K562 (cell line): ENCODE data around the gene CD79A.

ENCODE experiments used
- BMI1 ChIP-seq: fragments of 150-350 bp; IDR thresholded peaks from 2 replicates; pipeline ENCODE4 v1.6.1; 2014; ENCODE audit warnings: low read length
- CHD1 ChIP-seq: fragments of 200-600 bp; sonication (generic); IDR thresholded peaks from one replicate; pipeline ENCODE4 v1.6.1; 2012; ENCODE audit warnings: mild to moderate bottlenecking, moderate library complexity, low read length, inconsistent platforms
- GABPA ChIP-seq: fragments of 200-800 bp; sonication (Bioruptor generic); conservative IDR thresholded peaks from 2 replicates; pipeline ENCODE4 v1.6.1; 2016; ENCODE audit warnings: low read depth, missing genetic modification characterization, missing compliant biosample characterization
- KAT8 ChIP-seq: fragments of 450-650 bp; IDR thresholded peaks from 2 replicates; pipeline ENCODE4 v1.6.1; 2016; ENCODE audit warnings: low read depth, mild to moderate bottlenecking
- PHF21A ChIP-seq: fragments of 450-650 bp; IDR thresholded peaks from 2 replicates; pipeline ENCODE4 v1.6.1; 2017; ENCODE audit warnings: low read depth, borderline replicate concordance
- SIN3B ChIP-seq: fragments of 450-650 bp; IDR thresholded peaks from 2 replicates; pipeline ENCODE4 v1.6.1; 2017; ENCODE audit warnings: low read depth, mild to moderate bottlenecking, moderate library complexity
- SP1 ChIP-seq: sonication (generic); formaldehyde crosslinking; IDR thresholded peaks from 2 replicates; pipeline ENCODE4 v1.8.1; 2022; ENCODE audit warnings: mild to moderate bottlenecking, missing genetic modification reagents
- ZBTB7A ChIP-seq: IDR thresholded peaks from 2 replicates; pipeline ENCODE4 v1.6.1; 2011; ENCODE audit warnings: low read depth, mild to moderate bottlenecking, low read length, moderate library complexity, borderline replicate concordance; ENCODE audit not compliant: control insufficient read depth
- ZZZ3 ChIP-seq: fragments of 450-650 bp; IDR thresholded peaks from 2 replicates; pipeline ENCODE4 v1.6.1; 2016; ENCODE audit warnings: antibody characterized with exemption, mild to moderate bottlenecking, moderate library complexity
- TF ChIP-seq, protein P1 (sequence below), 3 experiments: IDR thresholded peaks in 2 of 3; conservative IDR thresholded peaks in 1 of 3; 2 replicates each; pipeline ENCODE4 v1.5.1; 2011 to 2012; ENCODE audit warnings: low read length in 3 of 3, mild to moderate bottlenecking in 3 of 3, control low read depth in 2 of 3, improper control_type of control experiment in 1 of 3, inconsistent platforms in 1 of 3, low read depth in 1 of 3, mixed read lengths in 1 of 3, moderate library complexity in 1 of 3; ENCODE audit not compliant: insufficient read depth in 2 of 3
- TF ChIP-seq, protein P2 (sequence below): conservative IDR thresholded peaks from 2 replicates; pipeline ENCODE4 v1.6.1; 2011; ENCODE audit warnings: low read depth, mild to moderate bottlenecking, low read length; ENCODE audit not compliant: control insufficient read depth
- TF ChIP-seq, protein P3 (sequence below), 2 experiments: fragments of 450-650 bp; formaldehyde crosslinking in 1 of 2; IDR thresholded peaks; 2 replicates each; pipeline versions ENCODE4 v1.4.0 to v1.6.1; 2014 to 2020; ENCODE audit warnings: mild to moderate bottlenecking in 2 of 2, borderline replicate concordance in 1 of 2, low read depth in 1 of 2

DNA sequence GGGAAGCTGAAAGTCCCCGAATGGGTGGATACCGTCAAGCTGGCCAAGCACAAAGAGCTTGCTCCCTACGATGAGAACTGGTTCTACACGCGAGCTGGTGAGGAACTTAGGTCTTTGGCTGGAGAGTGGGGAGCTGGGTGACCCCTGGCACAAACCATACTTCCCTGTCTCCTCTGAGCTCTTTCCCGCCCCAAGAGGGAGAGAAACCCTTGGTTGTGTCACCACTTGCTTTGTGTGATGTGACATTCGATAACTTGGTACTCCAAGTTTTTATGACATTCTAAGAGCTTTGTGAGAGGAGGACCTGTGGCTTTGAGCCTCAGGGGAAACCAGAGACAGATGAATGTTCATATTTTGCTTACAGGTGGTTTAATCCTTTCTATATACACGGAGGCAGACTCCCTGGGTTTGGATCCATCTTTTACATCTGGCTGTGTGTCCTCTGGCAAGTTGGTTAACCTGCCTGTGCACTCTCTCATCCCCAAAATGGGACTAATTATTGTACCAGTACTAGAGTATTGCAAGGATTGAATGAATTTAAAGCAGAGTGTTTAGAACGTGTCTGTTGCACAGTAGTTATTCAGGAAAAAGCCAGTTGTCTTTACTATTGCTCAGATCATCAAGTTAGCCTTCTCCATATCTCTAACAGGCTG, 15.8 kb upstream of the CD79A start:
- TF ChIP-seq ZBTB7A (no peak), KAT8 (no peak), SP1 (CRISPR knock-in tag) (no peak), SIN3B (no peak), GABPA (tag) (no peak), ZZZ3 (no peak), PHF21A (no peak), CHD1 (no peak), BMI1 (no peak)
- TF ChIP-seq, protein P1, sequence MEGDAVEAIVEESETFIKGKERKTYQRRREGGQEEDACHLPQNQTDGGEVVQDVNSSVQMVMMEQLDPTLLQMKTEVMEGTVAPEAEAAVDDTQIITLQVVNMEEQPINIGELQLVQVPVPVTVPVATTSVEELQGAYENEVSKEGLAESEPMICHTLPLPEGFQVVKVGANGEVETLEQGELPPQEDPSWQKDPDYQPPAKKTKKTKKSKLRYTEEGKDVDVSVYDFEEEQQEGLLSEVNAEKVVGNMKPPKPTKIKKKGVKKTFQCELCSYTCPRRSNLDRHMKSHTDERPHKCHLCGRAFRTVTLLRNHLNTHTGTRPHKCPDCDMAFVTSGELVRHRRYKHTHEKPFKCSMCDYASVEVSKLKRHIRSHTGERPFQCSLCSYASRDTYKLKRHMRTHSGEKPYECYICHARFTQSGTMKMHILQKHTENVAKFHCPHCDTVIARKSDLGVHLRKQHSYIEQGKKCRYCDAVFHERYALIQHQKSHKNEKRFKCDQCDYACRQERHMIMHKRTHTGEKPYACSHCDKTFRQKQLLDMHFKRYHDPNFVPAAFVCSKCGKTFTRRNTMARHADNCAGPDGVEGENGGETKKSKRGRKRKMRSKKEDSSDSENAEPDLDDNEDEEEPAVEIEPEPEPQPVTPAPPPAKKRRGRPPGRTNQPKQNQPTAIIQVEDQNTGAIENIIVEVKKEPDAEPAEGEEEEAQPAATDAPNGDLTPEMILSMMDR (IDR thresholded peaks at IDR 0.05 in 2 of 3, conservative IDR thresholded peaks at IDR 0.05 in 1 of 3; ENCODE audit: insufficient read depth in 2 of 3, low read depth in 1 of 3, low read length in 3 of 3) = no peak
- TF ChIP-seq, protein P2, sequence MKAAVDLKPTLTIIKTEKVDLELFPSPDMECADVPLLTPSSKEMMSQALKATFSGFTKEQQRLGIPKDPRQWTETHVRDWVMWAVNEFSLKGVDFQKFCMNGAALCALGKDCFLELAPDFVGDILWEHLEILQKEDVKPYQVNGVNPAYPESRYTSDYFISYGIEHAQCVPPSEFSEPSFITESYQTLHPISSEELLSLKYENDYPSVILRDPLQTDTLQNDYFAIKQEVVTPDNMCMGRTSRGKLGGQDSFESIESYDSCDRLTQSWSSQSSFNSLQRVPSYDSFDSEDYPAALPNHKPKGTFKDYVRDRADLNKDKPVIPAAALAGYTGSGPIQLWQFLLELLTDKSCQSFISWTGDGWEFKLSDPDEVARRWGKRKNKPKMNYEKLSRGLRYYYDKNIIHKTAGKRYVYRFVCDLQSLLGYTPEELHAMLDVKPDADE = no peak
- TF ChIP-seq, protein P3, sequence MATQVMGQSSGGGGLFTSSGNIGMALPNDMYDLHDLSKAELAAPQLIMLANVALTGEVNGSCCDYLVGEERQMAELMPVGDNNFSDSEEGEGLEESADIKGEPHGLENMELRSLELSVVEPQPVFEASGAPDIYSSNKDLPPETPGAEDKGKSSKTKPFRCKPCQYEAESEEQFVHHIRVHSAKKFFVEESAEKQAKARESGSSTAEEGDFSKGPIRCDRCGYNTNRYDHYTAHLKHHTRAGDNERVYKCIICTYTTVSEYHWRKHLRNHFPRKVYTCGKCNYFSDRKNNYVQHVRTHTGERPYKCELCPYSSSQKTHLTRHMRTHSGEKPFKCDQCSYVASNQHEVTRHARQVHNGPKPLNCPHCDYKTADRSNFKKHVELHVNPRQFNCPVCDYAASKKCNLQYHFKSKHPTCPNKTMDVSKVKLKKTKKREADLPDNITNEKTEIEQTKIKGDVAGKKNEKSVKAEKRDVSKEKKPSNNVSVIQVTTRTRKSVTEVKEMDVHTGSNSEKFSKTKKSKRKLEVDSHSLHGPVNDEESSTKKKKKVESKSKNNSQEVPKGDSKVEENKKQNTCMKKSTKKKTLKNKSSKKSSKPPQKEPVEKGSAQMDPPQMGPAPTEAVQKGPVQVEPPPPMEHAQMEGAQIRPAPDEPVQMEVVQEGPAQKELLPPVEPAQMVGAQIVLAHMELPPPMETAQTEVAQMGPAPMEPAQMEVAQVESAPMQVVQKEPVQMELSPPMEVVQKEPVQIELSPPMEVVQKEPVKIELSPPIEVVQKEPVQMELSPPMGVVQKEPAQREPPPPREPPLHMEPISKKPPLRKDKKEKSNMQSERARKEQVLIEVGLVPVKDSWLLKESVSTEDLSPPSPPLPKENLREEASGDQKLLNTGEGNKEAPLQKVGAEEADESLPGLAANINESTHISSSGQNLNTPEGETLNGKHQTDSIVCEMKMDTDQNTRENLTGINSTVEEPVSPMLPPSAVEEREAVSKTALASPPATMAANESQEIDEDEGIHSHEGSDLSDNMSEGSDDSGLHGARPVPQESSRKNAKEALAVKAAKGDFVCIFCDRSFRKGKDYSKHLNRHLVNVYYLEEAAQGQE (IDR thresholded peaks at IDR 0.05; ENCODE audit: borderline replicate concordance) = no peak
- TF ChIP-seq, protein P3 (CRISPR knock-in tag; IDR thresholded peaks at IDR 0.05; ENCODE audit: low read depth) = no peak
